Caco-2 (cell line): Measurements from ENCODE around the gene DNAH7. TPM values are rescaled to one million over a fixed set of nuclear protein-coding genes. Genes with fewer than 3 reads are reported as not detected.

Experiments used
- BruUV-seq: library from RNA; stranded (reverse); fragments of 400-500 nt; replicated peaks from 2 replicates; lab custom pipeline; 2021; lab: Mats Ljungman, UMichigan
- CTCF ChIA-PET: fragments of 300-600 bp; sonication (Branson Sonifier 250); formaldehyde crosslinking; loops from one replicate; lab custom pipeline; 2022; ENCODE audit warnings: antibody characterized with exemption; lab: Charles Lee
- POLR2A ChIA-PET: fragments of 300-600 bp; sonication (Branson Sonifier 250); formaldehyde crosslinking; loops from one replicate; lab custom pipeline; 2022; ENCODE audit warnings: antibody characterized with exemption; lab: Charles Lee
- DNase-seq, 2 experiments: peaks; one replicate each; pipeline versions ENCODE4 v3.0.0 to v3.0.0-alpha.2; 2020 to 2022
- H3K27me3 ChIP-seq: replicated peaks from 2 replicates; pipeline ENCODE4 v1.6.0; 2011; ENCODE audit warnings: low read length; ENCODE audit not compliant: control insufficient read depth, insufficient read depth
- H3K36me3 ChIP-seq: 2 replicates; pipeline ENCODE4 v1.5.1; 2011; ENCODE audit warnings: low read length; ENCODE audit not compliant: control insufficient read depth, insufficient read depth
- H3K4me1 ChIP-seq: fragments of 250-450 bp; sonication (Bioruptor Pico); 2 replicates; pipeline ENCODE4 v1.5.1; 2020; ENCODE audit warnings: mild to moderate bottlenecking
- H3K4me3 ChIP-seq: 2 replicates; pipeline ENCODE4 v1.5.1; 2011; ENCODE audit warnings: low read depth, mild to moderate bottlenecking, control low read depth, low read length
- H3K9me3 ChIP-seq: fragments of 250-450 bp; sonication (Bioruptor Pico); 2 replicates; pipeline ENCODE4 v1.5.1; 2020; ENCODE audit warnings: mild to moderate bottlenecking, moderate library complexity
- H3K27ac Mint-ChIP-seq: one replicate; pipeline ENCODE4 v1.8.0; 2022; ENCODE audit warnings: mixed read lengths; ENCODE audit not compliant: unreplicated experiment
- H3K27me3 Mint-ChIP-seq: one replicate; pipeline ENCODE4 v1.8.0; 2022; ENCODE audit warnings: mixed read lengths; ENCODE audit not compliant: insufficient read depth, unreplicated experiment
- H3K36me3 Mint-ChIP-seq: one replicate; pipeline ENCODE4 v1.8.0; 2022; ENCODE audit warnings: mild to moderate bottlenecking, mixed read lengths; ENCODE audit not compliant: insufficient read depth, unreplicated experiment
- H3K4me1 Mint-ChIP-seq: one replicate; pipeline ENCODE4 v1.8.0; 2022; ENCODE audit warnings: low read depth, mixed read lengths; ENCODE audit not compliant: unreplicated experiment
- H3K4me3 Mint-ChIP-seq: one replicate; pipeline ENCODE4 v1.8.0; 2022; ENCODE audit warnings: mild to moderate bottlenecking, moderate library complexity, mixed read lengths; ENCODE audit not compliant: unreplicated experiment
- H3K9me3 Mint-ChIP-seq: one replicate; pipeline ENCODE4 v1.8.0; 2022; ENCODE audit warnings: mixed read lengths; ENCODE audit not compliant: unreplicated experiment
- intact Hi-C: fragments of 100-400 bp; cut with micrococcal nuclease; formaldehyde crosslinking; loops from one replicate; pipeline ENCODE4 v1.10.0; 2022; ENCODE audit not compliant: unreplicated experiment
- total RNA-seq: library from RNA; stranded (reverse); gene quantifications from 2 replicates; pipeline ENCODE4 v1.2.3, GENCODE V29; 2022
- TF ChIP-seq, protein P1 (sequence below), 2 experiments: fragments of 200-600 bp in 1 of 2; IDR thresholded peaks; 1 replicate in 1 of 2; 2 replicates in 1 of 2; pipeline versions ENCODE4 v1.5.1 to v1.8.0; 2011 to 2022; ENCODE audit warnings: antibody characterized with exemption in 1 of 2, control low read depth in 1 of 2, inconsistent platforms in 1 of 2, low read depth in 1 of 2, low read length in 1 of 2, mild to moderate bottlenecking in 1 of 2, moderate library complexity in 1 of 2; ENCODE audit not compliant: insufficient read depth in 1 of 2, severe bottlenecking in 1 of 2, unreplicated experiment in 1 of 2

DNAH7 gene
- total RNA-seq, 1 experiment from 2014 or later, result 0.16 TPM

DNA sequence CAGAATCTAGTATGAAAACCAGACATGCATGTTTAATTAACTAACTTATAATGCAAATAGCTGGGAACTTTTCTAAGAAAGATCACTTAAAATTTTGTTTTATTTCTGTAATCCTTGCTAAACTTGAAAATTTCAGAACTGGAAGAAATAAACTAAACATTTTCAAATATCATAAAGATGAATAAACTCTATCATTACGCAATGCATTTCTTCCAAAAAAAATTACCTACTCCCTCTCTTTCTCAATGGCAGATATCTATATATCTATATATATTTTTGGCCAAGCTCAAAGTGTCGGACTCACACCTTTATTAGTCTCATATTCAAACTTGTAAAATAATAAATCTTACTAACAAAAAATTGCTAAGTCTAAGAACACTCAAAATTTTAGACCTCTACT lies 253.6 kb downstream of the DNAH7 start:
- intact Hi-C loops, result no loop called here
- Mint-ChIP-seq H3K36me3 (no peaks in the 10 kb centered on the region), H3K4me3 (no peak overlapping the region), H3K4me1 (peaks cover 11% of the 10 kb centered on the region), H3K9me3 (no peaks in the 10 kb centered on the region), H3K27me3 (no peaks in the 10 kb centered on the region), H3K27ac (no peak overlapping the region)
- H3K4me3 ChIP-seq, result no peak overlapping the region
- ChIA-PET CTCF (no interaction called here), POLR2A (no interaction called here)
- no peaks in the 10 kb centered on the region for H3K36me3 ChIP-seq
- TF ChIP-seq, protein P1, sequence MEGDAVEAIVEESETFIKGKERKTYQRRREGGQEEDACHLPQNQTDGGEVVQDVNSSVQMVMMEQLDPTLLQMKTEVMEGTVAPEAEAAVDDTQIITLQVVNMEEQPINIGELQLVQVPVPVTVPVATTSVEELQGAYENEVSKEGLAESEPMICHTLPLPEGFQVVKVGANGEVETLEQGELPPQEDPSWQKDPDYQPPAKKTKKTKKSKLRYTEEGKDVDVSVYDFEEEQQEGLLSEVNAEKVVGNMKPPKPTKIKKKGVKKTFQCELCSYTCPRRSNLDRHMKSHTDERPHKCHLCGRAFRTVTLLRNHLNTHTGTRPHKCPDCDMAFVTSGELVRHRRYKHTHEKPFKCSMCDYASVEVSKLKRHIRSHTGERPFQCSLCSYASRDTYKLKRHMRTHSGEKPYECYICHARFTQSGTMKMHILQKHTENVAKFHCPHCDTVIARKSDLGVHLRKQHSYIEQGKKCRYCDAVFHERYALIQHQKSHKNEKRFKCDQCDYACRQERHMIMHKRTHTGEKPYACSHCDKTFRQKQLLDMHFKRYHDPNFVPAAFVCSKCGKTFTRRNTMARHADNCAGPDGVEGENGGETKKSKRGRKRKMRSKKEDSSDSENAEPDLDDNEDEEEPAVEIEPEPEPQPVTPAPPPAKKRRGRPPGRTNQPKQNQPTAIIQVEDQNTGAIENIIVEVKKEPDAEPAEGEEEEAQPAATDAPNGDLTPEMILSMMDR (IDR thresholded peaks at IDR 0.05; ENCODE audit: insufficient read depth in 1 of 2, low read depth in 1 of 2, low read length in 1 of 2, severe bottlenecking in 1 of 2, unreplicated experiment in 1 of 2), result no peak
- DNase-seq, result no peak
- BruUV-seq, result no TSS peak
- no peaks in the 10 kb centered on the region for H3K9me3 ChIP-seq
- H3K27me3 ChIP-seq, result no peaks in the 10 kb centered on the region
- no peaks in the 10 kb centered on the region for H3K4me1 ChIP-seq

DNA sequence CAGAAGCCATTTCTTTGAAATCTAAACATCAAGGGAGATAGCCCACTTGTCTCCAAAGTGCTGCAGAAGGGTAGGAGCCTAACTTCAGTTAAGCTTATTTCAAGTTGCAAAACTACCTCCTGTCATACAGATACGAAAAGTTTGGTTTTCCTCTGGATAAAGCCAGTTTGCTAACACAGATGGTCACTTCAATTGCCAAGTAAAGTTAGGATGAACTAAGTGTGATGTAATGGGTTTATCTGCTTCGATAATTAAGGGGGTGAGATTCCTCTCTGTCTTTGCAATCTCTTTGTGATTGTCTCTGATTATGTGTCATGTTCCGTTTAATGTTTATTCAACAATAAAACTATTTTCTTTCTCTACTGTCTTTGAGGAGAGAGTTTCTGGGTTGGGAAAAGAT lies 255.2 kb downstream of the DNAH7 start:
- Histone ChIP-seq H3K4me3 (no peak overlapping the region), H3K36me3 (no peaks in the 10 kb centered on the region), H3K4me1 (no peaks in the 10 kb centered on the region), H3K27me3 (no peaks in the 10 kb centered on the region), H3K9me3 (no peaks in the 10 kb centered on the region)
- Mint-ChIP-seq H3K36me3 (no peaks in the 10 kb centered on the region), H3K27ac (no peak overlapping the region), H3K4me3 (no peak overlapping the region), H3K4me1 (peaks cover 2% of the 10 kb centered on the region), H3K9me3 (no peaks in the 10 kb centered on the region), H3K27me3 (no peaks in the 10 kb centered on the region)
- intact Hi-C loops, result no loop called here
- TF ChIP-seq, protein P1 (IDR thresholded peaks at IDR 0.05; ENCODE audit: insufficient read depth in 1 of 2, low read depth in 1 of 2, low read length in 1 of 2, severe bottlenecking in 1 of 2, unreplicated experiment in 1 of 2), result no peak
- no TSS peak for BruUV-seq
- ChIA-PET POLR2A (no interaction called here), CTCF (no interaction called here)
- no peak for DNase-seq

DNA sequence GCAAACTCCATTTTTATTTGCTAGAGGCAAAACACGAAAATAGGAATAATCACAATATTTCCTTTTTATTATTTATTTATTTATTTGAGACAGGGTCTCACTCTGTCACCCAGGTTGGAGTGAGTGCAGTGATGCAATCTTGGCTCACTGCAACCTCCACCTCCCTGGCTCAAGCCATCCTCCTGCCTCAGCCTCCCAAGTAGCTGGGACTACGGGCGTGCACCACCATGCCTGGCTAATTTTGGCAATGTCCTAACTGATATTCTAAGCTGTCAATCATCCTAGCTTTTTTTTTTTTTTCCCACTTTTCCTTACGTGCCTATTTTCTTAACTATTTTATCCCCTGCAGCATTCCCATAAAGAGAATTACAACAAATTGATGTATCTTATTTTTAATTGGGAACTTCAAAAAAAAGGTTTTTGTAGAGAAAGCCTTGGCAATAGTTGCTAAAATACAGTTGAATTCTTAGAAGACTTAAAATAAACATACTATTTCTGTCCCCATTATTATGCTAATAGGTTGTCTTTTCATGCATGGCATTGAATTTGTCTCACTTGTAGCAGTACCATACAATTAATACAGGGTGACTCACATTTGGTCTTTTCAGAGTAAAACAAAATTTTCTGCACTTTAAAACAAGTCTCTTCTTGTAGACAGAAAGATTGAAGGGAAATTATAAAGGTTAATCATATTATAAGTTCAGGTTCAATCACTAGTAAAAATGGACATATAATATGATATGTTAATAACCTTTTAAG lies 258.1 kb downstream of the DNAH7 start:
- Mint-ChIP-seq H3K9me3 (no peaks in the 10 kb centered on the region), H3K36me3 (no peaks in the 10 kb centered on the region), H3K4me3 (no peak overlapping the region), H3K27ac (no peak overlapping the region), H3K27me3 (no peaks in the 10 kb centered on the region), H3K4me1 (no peaks in the 10 kb centered on the region)
- intact Hi-C loops, result no loop called here
- no peak for DNase-seq
- Histone ChIP-seq H3K4me3 (no peak overlapping the region), H3K9me3 (no peaks in the 10 kb centered on the region), H3K36me3 (no peaks in the 10 kb centered on the region), H3K27me3 (no peaks in the 10 kb centered on the region), H3K4me1 (no peaks in the 10 kb centered on the region)
- TF ChIP-seq, protein P1 (IDR thresholded peaks at IDR 0.05; ENCODE audit: insufficient read depth in 1 of 2, low read depth in 1 of 2, low read length in 1 of 2, severe bottlenecking in 1 of 2, unreplicated experiment in 1 of 2), result no peak
- BruUV-seq, result no TSS peak
- POLR2A ChIA-PET, result no interaction called here
- CTCF ChIA-PET, result no interaction called here
